IPS DF 4.7 (cell line): ENCODE measurements around the gene REEP5.
"Not testable (repeated sequence)": the region's sequence is repeated elsewhere in the genome, so short reads cannot be mapped to it uniquely, and the experiment has no call there.

ENCODE experiments used
- DNase-seq: peaks from one replicate; pipeline ENCODE4 v3.0.0-alpha.2; 2013; ENCODE audit warnings: low spot score; ENCODE audit errors: extremely low read depth

The REEP5 gene

GRCh38 chr5:112933651-112934365 lies 11.8 kb upstream of the REEP5 start:
- no peak for DNase-seq

GRCh38 chr5:112933105-112933504 lies 11.1 kb upstream of the REEP5 start:
- no peak for DNase-seq

- no peak for DNase-seq
Measured at GRCh38 chr5:112931473-112931872, 9.4 kb upstream of the REEP5 start.

DNA sequence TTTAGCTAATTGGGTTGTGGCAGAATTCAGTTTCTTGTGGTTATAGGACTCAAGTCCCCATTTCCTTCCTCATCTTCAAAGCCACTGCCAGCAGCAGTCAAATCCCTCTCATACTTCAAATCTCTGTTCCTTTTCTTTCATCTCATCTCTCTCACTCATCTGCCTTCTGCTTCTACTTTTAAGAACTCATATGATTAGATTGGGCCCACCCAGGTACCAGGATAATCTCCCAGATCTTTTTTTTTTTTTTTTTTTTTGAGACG lies 8.0 kb upstream of the REEP5 start:
- no peak for DNase-seq

GRCh38 chr5:112929336-112930081 lies 7.5 kb upstream of the REEP5 start:
- DNase-seq, result no peak

GRCh38 chr5:112923988-112924387 lies 2.0 kb upstream of the REEP5 start:
- no peak for DNase-seq

GRCh38 chr5:112923148-112923917 lies 1.3 kb upstream of the REEP5 start:
- no peak for DNase-seq

DNA sequence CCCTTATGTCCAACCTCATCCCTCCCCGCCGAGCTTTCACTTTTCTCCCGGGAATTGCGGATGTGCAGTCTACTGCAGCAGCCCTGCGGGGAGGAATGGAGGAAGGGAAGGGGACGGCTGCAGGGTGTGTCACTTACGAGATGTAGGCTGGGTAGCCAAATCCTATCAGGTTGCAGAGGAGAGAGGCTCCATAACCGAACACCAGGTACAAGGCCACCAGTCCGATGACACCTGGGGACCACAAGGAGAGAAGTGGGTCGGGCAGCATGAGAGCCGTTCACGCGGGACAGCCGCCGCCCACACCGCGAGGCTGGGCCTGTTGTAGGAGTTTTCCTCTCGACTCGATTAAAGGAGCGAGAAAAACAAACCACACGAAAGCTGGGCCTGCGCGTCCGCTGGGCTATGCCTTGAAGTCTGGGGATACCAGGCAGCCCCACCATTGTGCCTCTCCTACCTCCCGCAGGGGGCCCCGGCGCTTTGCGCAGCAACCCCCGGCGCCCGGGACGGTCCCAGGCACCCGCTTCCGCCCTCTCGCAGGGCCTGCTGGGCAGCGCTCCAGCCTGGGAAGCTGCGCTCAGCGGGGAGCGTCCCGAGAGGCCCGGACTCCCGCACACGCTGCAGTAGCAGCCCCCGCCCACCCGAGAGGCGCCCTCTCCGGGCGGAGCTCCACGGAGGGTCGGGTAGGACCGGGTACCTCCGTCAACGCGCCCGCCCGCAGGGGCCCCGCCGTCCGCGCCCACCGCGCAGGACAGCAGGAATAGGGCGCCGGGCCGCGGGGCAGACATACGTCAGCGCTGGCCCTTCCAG lies 798 bp downstream of the REEP5 start:
- no peak for DNase-seq

- no peak for DNase-seq
Measured at GRCh38 chr5:112919972-112920371, 2.1 kb downstream of the REEP5 start.

GRCh38 chr5:112918679-112919078 lies 3.3 kb downstream of the REEP5 start:
- DNase-seq, result no peak

GRCh38 chr5:112918136-112918535 lies 3.9 kb downstream of the REEP5 start:
- DNase-seq, result no peak

DNA sequence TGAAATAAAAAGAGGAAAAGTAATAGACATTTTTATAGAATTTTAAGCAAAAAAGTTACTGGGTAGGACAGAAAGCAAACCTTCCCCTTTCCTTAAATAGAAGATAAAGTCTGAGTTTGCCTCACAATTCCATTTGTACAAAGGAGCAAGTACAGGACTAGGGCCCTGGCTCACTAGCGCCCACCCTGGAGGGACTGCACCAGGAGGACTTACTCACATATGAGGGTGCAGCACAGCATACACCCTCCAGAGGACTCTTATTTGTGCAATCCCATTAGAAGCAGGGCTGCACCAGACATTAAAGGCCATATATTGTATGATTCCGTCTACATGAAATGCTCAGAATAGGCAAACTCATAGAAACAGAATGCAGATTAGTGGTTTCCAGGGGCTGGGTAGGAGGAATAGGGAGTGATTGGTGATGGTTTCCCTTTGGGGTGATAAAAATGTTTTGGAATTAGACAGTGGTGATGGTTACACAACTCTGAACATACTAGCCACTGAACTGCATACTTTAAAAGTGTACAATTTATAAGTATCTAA lies 4.5 kb downstream of the REEP5 start:
- DNase-seq, result no peak

DNA sequence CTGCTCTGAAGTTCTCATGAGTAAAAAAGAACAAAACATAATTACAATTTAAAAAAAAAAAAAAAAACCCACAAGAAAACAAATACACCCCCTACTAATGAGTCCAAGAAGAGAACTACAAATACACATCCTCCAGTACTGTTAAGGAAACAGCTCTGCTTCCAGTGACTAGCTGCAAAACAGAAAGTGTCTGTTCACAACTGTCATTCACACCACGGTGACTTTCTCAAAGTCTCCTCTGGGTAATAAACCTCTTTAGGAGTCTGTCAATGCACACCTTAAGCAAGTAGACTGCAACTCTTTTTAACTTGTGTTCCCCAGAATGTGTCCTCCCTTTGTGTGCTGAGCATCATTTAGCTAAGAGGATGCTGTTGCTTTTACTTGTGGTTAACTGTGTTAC lies 6.2 kb downstream of the REEP5 start:
- DNase-seq, result no peak

DNA sequence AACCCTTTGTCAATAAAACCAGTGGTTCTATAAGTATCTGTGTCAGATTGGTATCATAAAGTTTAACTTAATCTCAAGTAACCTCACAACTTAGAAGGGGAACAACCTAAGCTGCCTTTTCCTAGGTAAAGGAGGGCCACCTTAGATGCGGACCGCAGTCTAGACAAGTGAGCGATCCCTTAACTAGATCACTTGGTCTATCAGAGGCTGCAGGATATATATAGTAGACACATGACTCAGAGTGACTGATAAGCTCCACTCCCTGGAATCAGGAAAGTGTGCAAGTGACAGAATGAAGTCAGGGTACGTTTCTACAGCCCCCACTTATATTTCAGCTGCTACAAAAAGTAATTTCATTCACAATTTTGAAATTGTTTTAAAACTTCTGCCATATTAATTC lies 7.4 kb downstream of the REEP5 start:
- no peak for DNase-seq

DNA sequence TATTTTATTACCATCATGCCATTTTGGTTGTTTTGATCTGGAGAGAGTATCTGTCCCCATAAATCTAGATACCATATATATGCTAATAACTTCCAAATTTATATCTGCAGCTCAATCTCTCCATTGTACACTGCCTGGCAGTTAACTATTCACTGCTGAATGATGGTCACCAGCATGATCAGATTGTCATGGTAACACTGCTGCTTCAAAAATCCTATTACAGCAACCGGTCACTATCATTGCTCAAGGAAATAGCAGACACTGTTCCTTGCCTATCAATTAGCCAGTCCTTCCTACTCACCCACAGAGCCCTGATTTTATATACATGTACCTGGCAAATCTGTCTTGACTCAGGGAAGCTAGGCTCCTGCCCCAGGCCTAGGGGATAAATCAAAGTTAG lies 11.5 kb downstream of the REEP5 start:
- DNase-seq, result no peak

GRCh38 chr5:112908854-112909253 lies 13.2 kb downstream of the REEP5 start:
- DNase-seq, result no peak

DNA sequence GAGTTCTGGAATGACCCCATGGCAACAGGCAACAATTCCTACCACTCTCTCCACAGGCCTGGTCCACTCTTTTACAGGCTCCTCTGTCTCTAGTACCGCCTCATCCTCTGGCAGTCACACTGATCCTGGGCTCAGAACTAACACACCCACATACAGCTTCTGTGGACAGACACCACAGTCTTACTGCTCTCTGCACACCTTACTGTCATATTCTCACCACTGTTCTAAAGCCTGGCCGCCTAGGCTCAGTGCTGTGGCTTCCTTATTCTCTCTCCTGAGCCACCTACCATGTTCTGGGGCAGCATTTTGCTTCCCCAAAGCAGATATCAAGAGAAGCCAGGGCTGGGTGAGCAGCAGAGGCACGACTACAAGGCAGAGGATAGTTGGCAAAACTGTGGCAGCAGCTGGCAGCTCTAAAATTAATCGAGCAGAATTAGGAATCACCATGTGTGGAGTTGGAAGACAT lies 14.8 kb downstream of the REEP5 start:
- no peak for DNase-seq

DNA sequence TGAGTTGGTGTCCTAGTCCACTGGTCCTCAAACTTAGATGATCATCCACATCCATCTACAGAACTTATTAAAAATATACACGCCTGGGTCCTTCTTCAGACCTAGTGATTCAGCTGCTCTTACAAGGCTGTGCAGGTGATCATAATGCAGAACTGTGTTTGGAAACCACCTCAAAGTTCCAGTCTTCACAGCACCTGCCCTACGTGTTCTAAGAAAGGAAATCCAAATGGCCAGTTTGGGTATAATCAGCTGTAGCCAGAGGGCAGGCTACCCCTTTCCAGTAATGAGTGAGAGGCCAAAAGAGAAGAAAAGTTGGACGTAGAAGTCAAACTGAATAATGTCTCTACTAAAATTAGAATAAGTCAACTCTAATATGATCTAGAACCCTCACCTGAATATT lies 15.4 kb downstream of the REEP5 start:
- no peak for DNase-seq

DNA sequence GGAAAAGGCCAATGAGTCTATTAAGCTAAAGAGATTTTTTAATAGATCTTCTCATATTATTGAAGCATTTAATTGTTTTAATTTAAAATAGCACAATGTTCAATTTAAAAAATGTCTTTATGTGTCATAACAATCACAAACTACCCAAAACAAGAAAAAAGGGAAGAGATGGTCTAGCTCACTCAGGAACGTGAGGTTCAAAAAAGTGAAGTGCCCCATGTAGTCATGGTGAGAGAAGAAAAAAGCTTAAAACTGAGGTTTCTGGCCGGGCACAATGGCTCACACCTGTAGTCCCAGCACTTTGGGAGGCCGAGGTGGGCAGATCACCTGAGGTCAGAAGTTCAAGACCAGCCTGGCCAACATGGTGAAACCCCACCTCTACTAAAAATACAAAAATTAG lies 17.0 kb downstream of the REEP5 start:
- not testable (repeated sequence) for DNase-seq

DNA sequence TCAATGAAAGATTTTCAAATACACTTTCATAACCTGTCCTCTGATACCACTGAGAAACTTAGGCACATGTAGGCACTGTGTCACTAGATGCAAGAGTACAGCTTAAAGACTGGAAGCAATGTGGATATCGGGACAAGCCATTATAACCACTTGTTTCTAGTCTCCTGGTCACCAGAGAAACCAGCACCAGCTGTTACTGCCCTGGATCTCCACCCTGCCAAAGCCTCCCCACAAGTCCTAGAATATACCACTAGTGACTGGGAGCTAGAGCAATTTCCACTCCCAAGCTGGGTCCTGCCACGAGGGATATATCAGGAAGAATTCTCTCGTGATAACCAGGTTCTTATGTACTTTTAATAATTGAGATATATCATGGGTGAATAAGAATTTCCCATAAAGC lies 19.5 kb downstream of the REEP5 start:
- DNase-seq, result no peak

GRCh38 chr5:112895682-112896081 lies 26.3 kb downstream of the REEP5 start:
- no peak for DNase-seq
